SK-N-SH (cell line): ENCODE results near the gene KRTAP9-7. TPM values are rescaled to one million over a fixed set of nuclear protein-coding genes. Genes with fewer than 3 reads are reported as not detected.
A peak's percentile ranks its signal among the peaks of the same experiment; 100 is the strongest.

Experiments
- CTCF ChIA-PET: fragments of 300-600, 350-600 bp; formaldehyde crosslinking; extraction: SDS; loops from one replicate; lab custom pipeline; 2021; lab: Yijun Ruan, JAX
- POLR2A ChIA-PET: fragments of 350-600 bp; sonication (Branson Sonifier 250); formaldehyde crosslinking; extraction: SDS; loops from one replicate; lab custom pipeline; 2020; ENCODE audit warnings: antibody characterized with exemption, inconsistent platforms; lab: Yijun Ruan, JAX
- DNase-seq: peaks from one replicate; pipeline ENCODE4 v3.0.0; 2012
- H2AFZ ChIP-seq: fragments of 200-600 bp; sonication (generic); 2 replicates; pipeline ENCODE4 v1.8.1; 2016; ENCODE audit warnings: antibody characterized with exemption, mild to moderate bottlenecking, low read depth
- H3F3A ChIP-seq: fragments of 200-600 bp; sonication (generic); replicated peaks from 2 replicates; pipeline ENCODE3; 2016; ENCODE audit warnings: antibody characterized with exemption, mild to moderate bottlenecking; ENCODE audit not compliant: insufficient read depth
- H3K27ac ChIP-seq, 2 experiments: fragments of 200-500 bp in 1 of 2; fragments of 200-600 bp in 1 of 2; sonication (Bioruptor generic) in 1 of 2; sonication (generic), shearing (Covaris generic) in 1 of 2; 2 replicates each; pipeline versions ENCODE4 v1.5.1 to v1.6.1; 2014 to 2016; ENCODE audit warnings: low read depth in 2 of 2, inconsistent platforms in 1 of 2, low read length in 1 of 2, mild to moderate bottlenecking in 1 of 2, mixed read lengths in 1 of 2
- H3K27me3 ChIP-seq: fragments of 200-600 bp; sonication (generic), shearing (Covaris generic); 2 replicates; pipeline ENCODE4 v1.6.1; 2016; ENCODE audit warnings: mixed run types; ENCODE audit not compliant: insufficient read depth
- H3K36me3 ChIP-seq, 2 experiments: fragments of 200-500 bp in 1 of 2; fragments of 200-600 bp in 1 of 2; sonication (Bioruptor generic) in 1 of 2; sonication (generic) in 1 of 2; replicated peaks in 1 of 2; 2 replicates each; pipeline versions ENCODE3 to v1.5.1; 2014 to 2016; ENCODE audit warnings: low read length in 1 of 2, mild to moderate bottlenecking in 1 of 2; ENCODE audit not compliant: insufficient read depth in 2 of 2, control insufficient read depth in 1 of 2
- H3K4me1 ChIP-seq, 2 experiments: fragments of 200-500 bp in 1 of 2; fragments of 200-600 bp in 1 of 2; sonication (Bioruptor generic) in 1 of 2; sonication (generic), shearing (Covaris generic) in 1 of 2; 2 replicates each; pipeline versions ENCODE4 v1.5.1 to v1.6.1; 2014 to 2016; ENCODE audit warnings: low read depth in 1 of 2, low read length in 1 of 2, mixed run types in 1 of 2; ENCODE audit not compliant: insufficient read depth in 2 of 2, control insufficient read depth in 1 of 2
- H3K4me2 ChIP-seq: fragments of 200-600 bp; sonication (generic), shearing (Covaris generic); 2 replicates; pipeline ENCODE4 v1.6.1; 2017; ENCODE audit warnings: mixed run types
- H3K4me3 ChIP-seq, 2 experiments: fragments of 200-500 bp in 1 of 2; fragments of 200-600 bp in 1 of 2; sonication (Bioruptor generic) in 1 of 2; sonication (generic), shearing (Covaris generic) in 1 of 2; 2 replicates each; pipeline versions ENCODE4 v1.5.1 to v1.8.1; 2014 to 2016; ENCODE audit warnings: low read depth in 2 of 2, inconsistent platforms in 1 of 2, low read length in 1 of 2, mild to moderate bottlenecking in 1 of 2, mixed read lengths in 1 of 2, moderate library complexity in 1 of 2
- H3K79me2 ChIP-seq: fragments of 200-600 bp; sonication (generic); 2 replicates; pipeline ENCODE4 v1.8.1; 2017; ENCODE audit warnings: mild to moderate bottlenecking; ENCODE audit not compliant: insufficient read depth
- H3K9ac ChIP-seq: fragments of 200-600 bp; sonication (generic); 2 replicates; pipeline ENCODE4 v1.6.1; 2017; ENCODE audit warnings: mixed run types
- H3K9me2 ChIP-seq: fragments of 200-600 bp; sonication (generic); 2 replicates; pipeline ENCODE4 v1.6.1; 2017; ENCODE audit warnings: mixed run types
- H3K9me3 ChIP-seq: fragments of 200-600 bp; sonication (generic); 2 replicates; pipeline ENCODE4 v1.6.1; 2017; ENCODE audit warnings: mixed run types, mild to moderate bottlenecking, moderate library complexity
- H4K20me1 ChIP-seq: fragments of 200-600 bp; sonication (generic); 2 replicates; pipeline ENCODE4 v1.6.1; 2017; ENCODE audit warnings: mild to moderate bottlenecking, mixed run types; ENCODE audit not compliant: insufficient read depth
- JUND ChIP-seq: IDR thresholded peaks from 2 replicates; pipeline ENCODE4 v1.4.0; 2012
- MAX ChIP-seq: IDR thresholded peaks from 2 replicates; pipeline ENCODE4 v1.4.0; 2012; ENCODE audit warnings: low read depth
- MXI1 ChIP-seq: IDR thresholded peaks from 2 replicates; pipeline ENCODE4 v1.6.1; 2012; ENCODE audit warnings: mild to moderate bottlenecking, low read depth, low read length, improper control_type of control experiment
- NFIC ChIP-seq: IDR thresholded peaks from 2 replicates; pipeline ENCODE4 v1.4.0; 2012; ENCODE audit warnings: borderline replicate concordance
- POLR2AphosphoS5 ChIP-seq: IDR thresholded peaks from 2 replicates; pipeline ENCODE4 v1.6.1; 2012; ENCODE audit warnings: low read depth, low read length
- RFX5 ChIP-seq: IDR thresholded peaks from 2 replicates; pipeline ENCODE4 v1.6.1; 2012; ENCODE audit warnings: mild to moderate bottlenecking, improper control_type of control experiment, low read length
- RXRA ChIP-seq: IDR thresholded peaks from 2 replicates; pipeline ENCODE4 v1.4.0; 2012; ENCODE audit warnings: low read depth, mild to moderate bottlenecking, borderline replicate concordance
- TCF12 ChIP-seq: IDR thresholded peaks from 2 replicates; pipeline ENCODE4 v1.4.0; 2012
- WGBS: methylation state at CpG from one replicate; pipeline ENCODE4 v1.1.6; 2017; ENCODE audit warnings: low lambda C conversion rate; 5-methylcytosine and 5-hydroxymethylcytosine counted together
- polyA plus RNA-seq, 3 experiments: library from polyadenylated mRNA; depleted of rRNA; stranded (reverse); fragments of >200 nt; gene quantifications; 2 replicates each; pipeline ENCODE4 v1.2.3, GENCODE V29; 2012

The KRTAP9-7 gene
- polyA plus RNA-seq, 1 of the 3 experiments (the other 2 are of a cell fraction) = not detected

GRCh38 chr17:41298458-41299135 lies 23.1 kb downstream of the KRTAP9-7 start:
- H4K20me1 ChIP-seq = no peaks in the 10 kb centered on the region
- no peaks in the 10 kb centered on the region for H3K9me3 ChIP-seq
- POLR2A ChIA-PET = no interaction called here
- H3K27me3 ChIP-seq = peaks cover 42% of the 10 kb centered on the region; the same call in 1 of the 2 replicates
- H3K4me3 ChIP-seq = 0 out of 4 replicates have a peak overlapping the region, but pooled peaks of 1 of the 2 experiments have one; percentile 26
- H3K27ac ChIP-seq = no peak overlapping the region
- peaks cover 0 to 12% of the 10 kb centered on the region in 2 experiments; a peak in 1 of 4 replicates for H3K4me1 ChIP-seq
- H3F3A ChIP-seq = no peaks in the 10 kb centered on the region
- CTCF ChIA-PET = interaction anchor here (1.1 kb wide), 1 partner anchor 24 kb away, joined by 3 read pairs; no protein-coding TSS in a partner anchor
- H3K9me2 ChIP-seq = no peaks in the 10 kb centered on the region
- H3K4me2 ChIP-seq = no peak overlapping the region
- no peak overlapping the region for H3K9ac ChIP-seq
- no peak for DNase-seq
- 19% methylated on average over 18 of the region's 20 CpGs for WGBS
- TF ChIP-seq RFX5 = no peak
- TF ChIP-seq RXRA = no peak
- no peak overlapping the region for H2AFZ ChIP-seq
- H3K79me2 ChIP-seq = no peaks in the 10 kb centered on the region
- no peaks in the 10 kb centered on the region for H3K36me3 ChIP-seq

GRCh38 chr17:41301204-41301790 lies 25.8 kb downstream of the KRTAP9-7 start:
- Histone ChIP-seq H3K79me2 (no peaks in the 10 kb centered on the region), H3K9me2 (no peaks in the 10 kb centered on the region), H2AFZ (no peak overlapping the region), H3K4me1 (peaks cover 0 to 12% of the 10 kb centered on the region in 2 experiments; a peak in 1 of 4 replicates), H3F3A (no peaks in the 10 kb centered on the region), H4K20me1 (no peaks in the 10 kb centered on the region), H3K4me3 (no peak overlapping the region), H3K4me2 (no peak overlapping the region), H3K9me3 (no peaks in the 10 kb centered on the region), H3K27ac (no peak overlapping the region), H3K9ac (no peak overlapping the region), H3K27me3 (peaks cover 55% of the 10 kb centered on the region; the same call in 1 of the 2 replicates), H3K36me3 (no peaks in the 10 kb centered on the region)
- TF ChIP-seq JUND (no peak), MXI1 (no peak), NFIC (no peak), MAX (no peak)
- ChIA-PET POLR2A (no interaction called here), CTCF (interaction anchor here (3.9 kb wide), 1 partner anchor 248 kb away, joined by 17 read pairs; no protein-coding TSS in a partner anchor)
- WGBS = 0% methylated on average over 5 of the region's 5 CpGs
- DNase-seq = no peak

GRCh38 chr17:41301916-41302901 lies 26.7 kb downstream of the KRTAP9-7 start, which contains the start of gene KRTAP29-1:
Gene KRTAP29-1, minus strand, starts transcription at chr17:41302851. Its CDS starts 0 bp downstream, at chr17:41302851.
- Histone ChIP-seq H3K79me2 (no peaks in the 10 kb centered on the region), H3K9me2 (no peaks in the 10 kb centered on the region), H3K9ac (no peak within 1 kb of the TSS), H3K36me3 (no peaks in the 10 kb centered on the region)
- TF ChIP-seq POLR2AphosphoS5 = no peak
- peak; percentile 5; the same call in 1 of the 2 replicates for TF ChIP-seq TCF12
- TF ChIP-seq, all 33 proteins: peak for 1
- H3K9me3 ChIP-seq = no peaks in the 10 kb centered on the region
- no peak for DNase-seq
- CTCF ChIA-PET = interaction anchor here (0.6 to 3.9 kb wide), 3 partner anchors 19 to 247 kb away, joined by 3 to 17 read pairs (median 4); no protein-coding TSS in a partner anchor
- WGBS = 13% methylated on average over 11 of the region's 11 CpGs
- no peak within 1 kb of the TSS for H3K27ac ChIP-seq
- H4K20me1 ChIP-seq = no peaks in the 10 kb centered on the region
- H3K4me1 ChIP-seq = peaks cover 0 to 12% of the 10 kb centered on the region in 2 experiments; a peak in 1 of 4 replicates
- no peak within 1 kb of the TSS for H3K4me3 ChIP-seq
- H3K27me3 ChIP-seq = peaks cover 55% of the 10 kb centered on the region; the same call in 1 of the 2 replicates
- H3F3A ChIP-seq = no peaks in the 10 kb centered on the region
- POLR2A ChIA-PET = no interaction called here
- H2AFZ ChIP-seq = no peak within 1 kb of the TSS
- H3K4me2 ChIP-seq = no peak within 1 kb of the TSS
